ENCODE results near the gene ZDHHC18.

DNA sequence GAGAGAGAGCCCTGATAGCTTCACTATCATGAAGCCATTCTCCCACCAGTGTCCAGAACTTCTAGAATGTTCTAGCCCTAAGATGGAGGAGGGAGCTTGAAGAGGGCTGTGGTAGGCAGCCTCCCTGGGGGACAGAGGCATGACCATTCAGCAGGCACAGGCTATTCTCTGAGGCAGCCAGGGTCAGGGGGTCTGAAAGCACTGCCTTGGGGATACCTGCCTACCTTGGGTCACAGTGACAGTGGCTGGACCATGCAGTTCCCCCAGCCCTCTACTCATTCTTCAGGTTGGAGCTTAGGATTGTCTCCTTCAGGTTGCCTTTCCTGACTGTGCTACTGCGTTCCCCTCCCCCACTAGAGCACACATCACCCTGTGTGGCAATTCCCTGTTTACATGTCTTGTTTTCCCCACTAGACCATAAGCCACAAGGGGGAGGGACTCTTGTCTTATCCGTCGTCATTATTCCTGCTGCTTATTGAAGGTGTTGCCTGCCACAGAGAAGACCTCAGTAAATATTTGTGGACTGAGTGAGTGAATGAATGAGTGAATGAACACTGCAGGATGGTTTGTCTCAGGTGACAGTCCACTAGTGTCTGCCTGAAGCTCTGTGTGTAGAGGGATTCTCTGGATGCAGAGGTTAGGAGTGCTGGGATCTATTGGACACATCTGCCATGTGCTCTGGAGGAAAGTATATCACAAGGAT lies 5.2 kb downstream of the ZDHHC18 start:
- no peak for TF ChIP-seq POLR2A (IDR thresholded peaks at IDR 0.05; ENCODE audit: low read length)
- TF ChIP-seq GATA1 (IDR thresholded peaks at IDR 0.05; ENCODE audit: low read depth, low read length), result no peak
